ENCODE data around the gene ADORA2B.
"Not testable (repeated sequence)": the region's sequence is repeated elsewhere in the genome, so short reads cannot be mapped to it uniquely, and the experiment has no call there.

ADORA2B gene

DNA sequence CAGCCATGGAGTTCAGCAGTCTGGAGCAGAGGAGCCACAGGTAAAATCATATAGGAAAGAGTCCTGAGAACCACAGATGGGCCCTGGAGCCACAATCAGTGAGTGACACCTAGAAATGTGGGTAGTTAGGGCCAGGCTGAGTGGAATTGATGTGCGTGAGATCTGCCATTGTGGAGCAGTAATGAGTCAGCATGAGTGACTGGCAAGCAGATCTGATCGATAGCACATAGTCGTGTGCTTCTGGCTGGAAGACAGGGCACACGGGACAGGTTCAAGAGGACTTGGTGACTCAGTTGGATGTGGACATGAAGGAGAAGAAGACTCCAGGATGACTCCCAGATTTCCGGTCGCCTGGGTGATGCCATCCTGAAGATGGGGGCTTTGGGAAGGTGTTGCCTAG lies 12.3 kb downstream of the ADORA2B start:
- no peak for DNase-seq

DNA sequence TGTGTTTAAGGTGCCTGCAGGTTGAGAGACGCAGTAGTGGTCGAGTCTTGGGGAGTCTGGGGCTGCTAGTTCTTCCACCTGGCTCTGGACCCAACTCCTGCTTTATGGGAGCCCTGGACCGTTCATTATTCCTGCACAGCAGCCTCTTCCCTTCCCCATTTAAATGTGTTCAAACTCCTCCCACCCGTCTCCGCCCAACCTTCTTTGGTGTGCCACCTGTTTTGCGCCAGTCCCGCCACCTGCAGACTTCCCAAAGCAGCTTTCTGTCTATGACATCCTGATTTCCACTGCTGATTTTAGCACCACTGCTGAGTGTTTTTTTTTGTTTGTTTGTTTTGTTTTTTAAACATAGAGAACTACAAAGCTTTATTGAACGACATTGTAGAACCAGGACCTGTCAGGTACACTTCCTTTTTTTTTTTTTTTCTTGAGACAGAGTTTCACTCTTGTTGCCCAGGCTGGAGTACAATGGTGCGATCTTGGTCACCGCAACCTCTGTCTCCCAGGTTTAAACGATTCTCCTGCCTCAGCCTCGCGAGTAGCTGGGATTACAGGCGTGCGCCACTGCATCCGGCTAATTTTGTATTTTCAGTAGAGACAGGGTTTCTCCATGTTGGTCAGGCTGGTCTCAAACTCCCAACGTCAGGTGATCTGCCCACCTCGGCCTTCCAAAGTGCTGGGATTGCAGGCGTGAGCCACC lies 12.8 kb downstream of the ADORA2B start:
- no peak for DNase-seq

DNA sequence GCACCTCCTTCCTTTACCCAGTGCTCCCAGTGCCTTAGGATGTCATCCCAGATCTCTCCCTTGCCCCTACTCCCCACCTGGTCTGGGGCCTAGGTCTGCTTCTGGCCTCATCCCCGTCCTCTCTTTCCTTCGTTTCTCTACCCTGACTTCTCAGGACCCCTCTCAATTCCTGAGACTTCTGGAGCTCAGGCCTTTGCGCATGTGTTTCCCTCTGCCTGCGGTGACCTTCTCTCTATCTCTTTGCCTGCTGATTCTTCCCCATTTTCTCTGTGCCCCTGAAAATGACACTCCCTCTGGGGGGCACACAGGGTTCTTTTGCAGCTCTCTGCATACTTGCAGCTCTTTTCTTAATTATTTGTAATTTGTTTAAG lies 13.5 kb downstream of the ADORA2B start:
- no peak for DNase-seq

DNA sequence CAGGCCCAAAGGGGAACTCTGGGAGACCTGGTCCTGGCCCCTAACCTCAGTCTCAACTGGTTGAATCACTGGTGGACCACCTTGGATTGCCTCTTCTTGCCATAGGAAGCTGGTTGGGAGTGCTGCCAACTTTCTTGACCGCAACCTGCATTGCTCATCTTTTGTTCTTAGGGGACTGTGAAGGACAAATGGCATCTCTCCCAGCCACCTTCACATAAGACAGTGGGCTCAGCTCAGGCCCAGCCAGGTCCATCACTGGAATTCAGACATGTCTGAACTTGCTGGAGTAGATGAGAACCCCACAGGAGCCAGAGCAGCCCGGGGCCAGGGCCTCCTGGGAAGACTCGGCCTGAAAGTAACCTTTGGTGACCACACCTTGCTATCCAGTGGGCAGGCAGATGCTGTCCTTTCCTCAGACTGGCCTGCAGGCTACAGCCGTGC lies 18.8 kb downstream of the ADORA2B start:
- DNase-seq: no peak

DNA sequence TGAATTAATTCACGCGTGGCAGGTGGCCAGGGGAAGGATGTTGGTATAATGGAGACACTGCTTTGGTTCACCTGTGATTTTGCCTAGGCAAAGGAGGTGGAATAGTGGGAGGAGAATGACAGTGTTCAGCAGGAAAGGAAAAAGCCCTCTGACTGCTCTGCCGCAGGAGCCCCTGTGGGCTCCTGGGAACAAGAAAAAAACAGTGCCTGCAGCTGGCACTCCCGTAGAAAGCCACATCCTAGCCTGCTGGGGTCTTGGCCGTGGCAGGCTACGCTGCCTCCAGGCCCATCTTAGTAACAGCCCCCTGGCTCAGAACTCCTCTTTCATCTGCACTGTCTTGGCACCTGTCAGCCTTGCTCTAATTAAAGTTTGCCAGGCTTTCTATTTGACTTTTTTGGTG lies 20.6 kb downstream of the ADORA2B start:
- no peak for DNase-seq

DNA sequence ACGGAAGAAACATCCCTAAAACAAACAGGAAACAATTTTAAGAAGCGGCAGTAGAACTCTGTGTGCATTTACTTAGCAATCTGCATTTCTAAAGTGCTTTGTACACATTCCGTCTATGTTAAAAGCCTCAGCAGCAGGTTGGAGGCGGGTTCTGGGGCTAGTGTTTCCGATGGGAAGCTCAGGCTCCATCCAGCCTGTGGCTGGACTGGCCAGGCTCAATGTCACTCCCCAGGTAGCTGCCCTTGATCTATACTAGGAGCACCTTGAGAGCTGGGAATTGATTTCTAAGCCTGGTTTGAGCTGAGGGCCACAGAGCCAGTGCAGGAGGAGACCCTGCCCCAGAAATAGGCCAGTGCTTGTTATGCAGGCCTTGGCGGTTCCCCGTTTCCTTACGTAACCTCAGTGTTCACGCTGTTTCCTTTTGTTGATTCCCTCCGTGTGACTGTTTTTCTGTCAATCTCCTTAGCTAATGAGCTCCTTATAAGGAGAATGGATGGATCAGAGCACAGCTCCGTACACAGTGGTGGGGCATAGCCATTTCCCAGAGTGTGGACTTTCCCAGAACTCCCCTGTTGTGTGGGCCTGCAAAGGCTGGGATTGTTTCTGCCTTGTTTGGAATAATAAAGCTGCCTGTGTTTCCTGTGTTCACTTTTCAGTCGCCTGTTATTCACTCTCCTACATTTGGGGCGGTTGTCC lies 21.4 kb downstream of the ADORA2B start:
- no peak for DNase-seq

DNA sequence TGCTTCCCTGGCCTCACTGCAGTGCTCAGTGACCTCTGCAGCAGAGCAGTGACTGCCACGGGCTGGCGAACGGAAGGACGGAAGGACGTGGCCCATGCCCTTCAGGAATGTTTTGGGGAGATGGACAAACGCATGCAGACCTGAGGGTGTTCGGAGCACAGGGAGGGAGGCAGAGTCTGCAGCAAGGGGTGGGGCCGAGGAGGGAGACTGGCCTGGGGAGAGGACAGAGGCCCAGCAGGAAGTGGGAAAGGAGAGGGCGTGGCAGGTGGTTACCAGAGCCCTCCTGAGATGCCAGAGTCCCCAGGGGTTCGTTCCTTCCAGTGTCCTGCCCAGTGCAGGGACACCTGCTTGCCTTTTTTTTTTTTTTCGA lies 21.9 kb downstream of the ADORA2B start:
- DNase-seq: no peak

DNA sequence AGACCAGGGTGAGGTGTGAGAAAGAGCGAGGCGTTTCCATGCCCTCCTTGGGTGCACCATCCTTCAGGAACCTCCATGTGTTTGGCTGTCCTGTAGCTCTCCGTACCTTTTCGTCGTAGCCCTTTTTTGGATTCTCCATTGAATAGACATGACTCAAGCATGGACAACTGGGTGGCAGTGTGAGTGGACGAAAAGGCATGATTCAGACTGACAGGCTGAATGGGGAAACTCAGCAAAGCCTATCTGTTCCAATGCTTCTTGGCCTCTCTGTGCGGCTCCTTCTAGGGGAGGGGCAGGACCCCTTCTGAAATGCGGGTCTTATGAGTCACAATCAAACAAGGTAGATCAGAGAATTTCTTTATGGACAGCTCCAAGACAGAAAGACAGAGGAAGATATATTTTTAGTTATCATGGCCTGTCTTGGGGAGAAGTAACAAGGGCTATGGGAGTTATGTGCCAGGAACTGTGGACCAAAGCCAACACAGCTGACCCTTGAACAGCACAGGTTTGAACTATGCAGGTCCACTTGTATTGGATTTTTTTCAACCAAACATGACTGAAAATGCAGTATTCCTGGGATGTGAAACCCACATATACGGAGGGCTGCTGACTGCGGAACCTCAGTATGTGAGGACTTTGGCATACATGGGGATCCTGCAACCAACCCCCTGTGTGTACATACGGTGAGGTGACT lies 22.9 kb downstream of the ADORA2B start:
- no peak for DNase-seq

DNA sequence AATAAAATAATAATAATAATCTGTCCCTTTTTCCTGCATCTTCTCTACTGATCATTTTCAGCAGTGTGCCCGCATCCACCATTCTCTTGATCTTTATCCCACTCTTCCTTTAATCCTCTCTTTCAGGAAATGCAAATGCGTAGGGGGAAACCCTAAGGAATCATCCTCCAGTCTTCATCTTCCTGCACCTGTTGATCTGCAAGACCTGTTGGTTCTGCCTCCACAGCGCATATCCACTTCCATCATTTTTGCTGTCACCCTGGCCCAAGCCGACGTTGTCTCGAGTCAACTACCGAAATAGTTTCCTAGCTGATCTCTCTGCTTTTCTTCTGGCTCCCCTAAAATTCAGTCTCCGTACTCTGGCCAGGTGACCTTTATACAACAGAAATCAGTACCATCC lies 24.5 kb downstream of the ADORA2B start:
- DNase-seq: no peak

DNA sequence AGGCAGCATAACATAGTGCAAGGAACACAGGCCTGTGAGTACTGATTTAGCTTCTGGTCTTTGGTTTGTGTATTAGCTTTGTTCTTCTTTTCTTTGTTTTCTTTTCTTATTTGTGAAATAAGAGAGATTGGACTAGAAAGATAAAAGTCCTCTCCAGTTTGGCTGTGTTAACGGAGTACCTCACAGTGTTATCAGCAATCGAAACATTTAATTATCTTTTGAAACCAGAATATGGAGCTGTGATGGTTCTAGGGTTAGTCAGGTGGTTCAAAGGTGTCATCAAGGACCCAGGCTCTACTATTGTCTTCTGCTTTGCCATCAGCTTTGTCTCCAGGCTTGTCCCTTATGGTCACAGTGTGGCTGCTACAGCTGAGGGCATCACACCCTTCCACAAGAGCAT lies 25.6 kb downstream of the ADORA2B start:
- DNase-seq: no peak

DNA sequence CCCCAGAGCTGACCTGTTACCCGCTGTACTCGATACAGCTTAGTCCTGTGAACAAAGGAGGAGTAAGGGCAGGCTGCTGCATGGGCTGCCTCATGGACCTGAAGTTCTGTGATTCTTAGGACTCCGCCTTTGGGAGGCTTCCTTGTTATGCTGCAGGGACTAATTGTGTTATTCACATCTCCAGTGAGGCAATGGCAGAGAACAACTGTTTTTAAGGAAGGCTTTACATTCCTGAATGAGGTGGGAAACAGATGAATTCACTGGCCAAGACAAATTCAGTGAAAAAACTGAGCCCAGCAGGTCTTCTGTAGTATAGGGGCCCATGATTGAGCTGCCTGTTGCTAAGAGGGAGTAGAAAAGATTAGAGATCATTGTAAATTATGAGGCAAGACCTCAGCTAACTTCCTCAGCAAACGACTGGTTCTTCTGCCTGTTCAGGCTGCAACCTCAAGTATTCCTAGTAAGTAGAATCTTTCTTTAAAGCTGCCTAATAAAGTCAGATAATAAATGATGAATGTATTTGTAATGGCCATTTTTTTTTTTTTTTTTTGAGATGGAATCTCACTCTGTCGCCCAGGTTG lies 26.3 kb downstream of the ADORA2B start:
- DNase-seq: no peak

DNA sequence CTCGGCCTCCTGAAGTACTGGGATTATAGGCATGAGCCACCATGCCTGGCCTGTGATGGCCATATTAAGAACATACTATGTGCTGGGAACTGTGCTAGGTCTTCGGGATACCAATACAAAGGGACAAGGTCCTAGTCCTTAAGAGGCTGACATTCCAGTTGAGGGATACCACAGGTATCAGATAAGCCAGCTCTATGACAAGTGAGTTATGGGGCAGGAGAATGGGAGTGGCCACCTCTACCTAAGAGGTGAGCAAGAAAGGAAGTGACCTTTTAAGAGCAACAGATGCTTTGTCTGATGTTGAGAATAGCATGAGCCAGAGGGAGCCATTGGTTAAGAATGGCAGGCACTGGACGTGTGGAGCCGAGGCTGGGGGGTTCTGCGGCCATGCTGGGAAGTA lies 27.0 kb downstream of the ADORA2B start:
- DNase-seq: no peak

DNA sequence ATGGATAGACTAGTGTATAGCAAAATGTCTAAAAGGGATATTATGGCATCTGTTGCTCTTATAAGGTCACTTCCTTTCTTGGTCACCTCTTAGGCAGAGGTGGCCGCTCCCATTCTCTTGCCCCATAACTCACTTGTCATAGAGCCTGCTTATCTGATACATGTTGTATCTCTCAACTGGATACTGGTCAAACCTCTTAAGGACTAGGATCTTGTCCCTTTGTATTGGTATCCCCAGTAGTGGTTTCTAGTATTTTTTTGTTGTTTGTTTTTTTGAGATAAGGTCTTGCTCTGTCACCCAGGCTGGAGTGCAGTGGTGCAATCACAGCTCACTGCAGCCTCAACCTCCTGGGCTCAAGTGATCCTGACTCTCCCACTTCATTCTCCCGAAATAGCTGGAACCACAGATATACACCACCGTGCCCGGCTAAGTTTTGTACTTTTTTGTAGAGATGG lies 27.6 kb downstream of the ADORA2B start:
- DNase-seq: no peak

DNA sequence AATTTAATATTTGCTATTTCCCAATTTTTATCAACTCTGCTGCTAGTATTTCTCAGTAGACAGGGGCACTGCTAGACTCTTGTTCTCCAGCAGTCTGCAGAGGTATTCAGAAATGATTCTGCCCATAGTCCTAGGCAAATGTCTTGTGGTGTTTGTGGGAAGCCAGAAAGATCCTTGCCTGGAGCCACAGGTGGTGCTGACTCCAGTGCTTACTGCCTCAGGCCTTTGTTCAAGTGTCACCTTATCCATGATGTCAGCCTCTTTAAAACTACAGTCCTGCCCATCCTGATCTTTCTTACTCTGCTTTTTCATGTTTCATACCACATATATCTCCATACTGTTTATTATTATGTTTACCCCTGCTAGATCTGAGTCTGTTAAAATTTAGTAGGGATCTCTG lies 28.1 kb downstream of the ADORA2B start:
- no peak for DNase-seq

DNA sequence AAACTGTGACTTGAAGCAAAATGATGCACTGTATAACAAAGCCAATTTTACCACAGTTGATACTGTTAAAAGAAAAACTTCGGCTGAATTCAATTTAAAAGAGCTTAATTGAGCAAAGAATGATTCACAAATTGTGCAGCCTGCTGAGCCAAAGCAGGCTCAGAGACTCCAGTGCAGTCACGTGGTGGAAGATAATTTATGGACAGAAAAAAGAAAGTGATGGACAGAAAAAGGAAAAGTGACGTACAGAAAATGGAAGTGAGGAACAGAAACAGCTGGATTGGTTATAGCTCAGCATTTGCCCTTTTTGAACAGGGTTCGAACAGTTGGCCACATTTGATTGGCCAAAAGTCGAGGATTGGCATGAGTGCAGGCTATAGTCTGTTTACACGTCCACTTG lies 28.9 kb downstream of the ADORA2B start:
- DNase-seq: no peak

DNA sequence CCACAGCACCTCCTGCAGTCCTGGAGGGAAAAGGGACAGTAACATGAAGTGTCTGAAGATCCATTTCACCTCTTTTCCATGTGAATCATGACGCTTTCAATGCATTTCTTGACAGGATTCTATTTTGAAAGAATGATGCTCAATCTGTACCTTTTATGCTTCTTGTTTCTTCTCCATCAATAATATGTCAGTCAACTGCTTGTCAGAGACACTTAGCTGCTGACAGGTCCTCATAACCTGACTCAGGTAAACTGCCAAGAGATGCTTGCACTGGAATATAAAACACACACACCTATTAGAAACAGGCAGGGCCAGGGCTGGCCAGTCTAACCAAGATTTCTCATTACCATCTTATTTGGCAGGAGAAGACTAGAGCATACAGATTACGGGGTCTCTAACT lies 33.0 kb downstream of the ADORA2B start:
- no peak for DNase-seq

DNA sequence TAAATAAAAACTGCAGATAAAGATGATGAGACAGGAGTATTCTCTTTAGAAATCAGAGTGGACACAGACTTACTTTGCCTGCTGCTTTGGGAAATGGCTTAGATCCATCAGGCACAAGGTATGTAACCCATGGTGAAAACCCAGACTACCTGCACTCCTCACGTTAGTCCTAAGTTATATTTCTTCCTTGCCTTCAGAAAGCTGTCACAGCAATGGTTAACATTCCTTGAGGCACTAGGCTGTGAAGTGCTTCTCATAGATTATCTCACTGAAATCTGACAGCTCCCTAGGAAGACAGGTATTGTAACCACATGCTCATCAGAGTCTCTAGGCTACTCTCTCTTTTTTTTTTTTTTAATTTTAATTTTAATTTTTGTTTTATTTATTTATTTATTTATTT lies 33.7 kb downstream of the ADORA2B start:
- no peak for DNase-seq

DNA sequence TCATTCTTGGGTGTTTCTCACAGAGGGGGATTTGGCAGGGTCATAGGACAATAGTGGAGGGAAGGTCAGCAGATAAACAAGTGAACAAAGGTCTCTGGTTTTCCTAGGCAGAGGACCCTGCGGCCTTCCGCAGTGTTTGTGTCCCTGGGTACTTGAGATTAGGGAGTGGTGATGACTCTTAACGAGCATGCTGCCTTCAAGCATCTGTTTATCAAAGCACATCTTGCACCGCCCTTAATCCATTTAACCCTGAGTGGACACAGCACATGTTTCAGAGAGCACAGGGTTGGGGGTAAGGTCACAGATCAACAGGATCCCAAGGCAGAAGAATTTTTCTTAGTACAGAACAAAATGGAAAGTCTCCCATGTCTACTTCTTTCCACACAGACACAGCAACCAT lies 34.1 kb downstream of the ADORA2B start:
- not testable (repeated sequence) for DNase-seq

DNA sequence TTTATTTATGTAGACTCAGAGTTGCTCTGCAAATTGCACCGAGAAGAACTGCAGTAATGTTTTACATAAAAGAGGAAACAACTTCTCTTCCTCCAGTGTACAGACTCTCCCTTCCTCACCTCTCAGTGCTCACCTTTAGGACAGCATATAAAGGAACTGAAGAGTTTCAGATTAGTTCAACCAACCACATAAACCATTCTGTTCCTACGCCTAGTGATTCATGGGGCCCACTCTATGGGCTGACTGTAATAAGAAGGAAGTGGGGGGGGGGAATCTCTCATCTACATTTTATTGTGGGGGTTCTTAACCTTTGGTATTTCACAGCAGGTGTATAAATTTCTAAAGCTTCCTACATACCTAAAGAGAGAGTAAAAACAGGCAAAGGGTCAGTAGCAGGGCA lies 36.3 kb downstream of the ADORA2B start:
- DNase-seq: no peak

DNA sequence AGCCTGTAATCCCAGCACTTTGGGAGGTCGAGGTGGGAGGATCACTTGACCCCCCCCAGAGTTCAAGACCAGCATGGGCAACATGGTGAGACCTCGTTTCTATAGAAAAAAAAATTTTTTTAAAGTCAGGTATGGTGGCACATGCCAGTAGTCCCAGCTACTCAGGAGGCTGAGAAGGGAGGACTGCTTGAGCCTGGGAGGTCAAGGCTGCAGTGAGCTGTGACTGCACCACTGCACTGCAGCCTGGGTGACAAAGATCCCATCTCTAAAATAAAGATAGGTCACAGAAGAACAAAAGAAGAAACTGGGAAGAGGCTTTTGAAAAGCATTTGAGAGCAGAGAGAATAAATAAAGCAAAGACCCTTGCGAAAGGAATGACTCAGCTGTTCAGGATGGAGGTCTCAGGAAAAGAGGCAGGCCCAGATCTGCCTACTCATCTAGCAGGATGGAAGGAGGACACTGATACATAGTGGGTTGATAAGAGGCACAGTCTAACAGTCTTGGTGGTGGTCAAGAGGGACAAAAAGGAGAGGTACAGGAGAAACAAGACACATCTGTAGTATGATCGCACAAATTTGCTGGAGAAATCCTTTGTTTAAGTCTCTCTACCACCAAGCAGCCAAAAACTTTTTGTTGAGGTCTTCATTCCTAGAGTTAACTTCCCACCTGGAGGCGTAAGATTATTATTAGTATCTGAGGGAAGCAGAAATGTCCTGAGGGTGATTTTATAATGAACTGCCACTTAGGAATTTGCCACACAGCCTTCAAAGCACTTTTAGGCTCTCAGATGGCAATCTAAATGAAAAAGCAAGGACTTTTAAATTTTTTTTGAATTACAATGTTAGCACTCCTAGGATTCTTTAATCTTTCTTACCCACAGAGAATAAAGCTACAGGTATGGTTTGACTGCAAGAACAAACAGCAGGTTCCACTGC lies 37.0 kb downstream of the ADORA2B start:
- no peak for DNase-seq

DNA sequence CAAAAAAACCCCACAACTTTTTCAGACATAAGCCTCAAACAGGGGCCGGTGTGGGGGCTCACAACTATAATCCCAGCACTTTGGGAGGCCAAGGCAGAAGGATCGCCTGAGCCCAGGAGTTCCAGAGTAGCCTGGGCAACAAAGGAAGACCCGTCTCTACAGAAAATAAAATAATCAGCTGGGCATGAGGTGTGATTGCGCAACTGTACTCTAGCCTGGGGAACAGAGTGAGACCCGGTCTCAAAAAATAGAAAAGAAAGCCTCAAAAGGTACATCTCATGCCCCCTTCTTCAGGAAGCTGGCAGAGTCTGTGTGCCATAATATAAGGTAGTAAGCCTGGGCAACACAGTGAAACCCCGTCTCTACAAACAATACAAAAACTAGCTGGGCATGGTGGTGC lies 51.4 kb downstream of the ADORA2B start:
- DNase-seq: no peak

DNA sequence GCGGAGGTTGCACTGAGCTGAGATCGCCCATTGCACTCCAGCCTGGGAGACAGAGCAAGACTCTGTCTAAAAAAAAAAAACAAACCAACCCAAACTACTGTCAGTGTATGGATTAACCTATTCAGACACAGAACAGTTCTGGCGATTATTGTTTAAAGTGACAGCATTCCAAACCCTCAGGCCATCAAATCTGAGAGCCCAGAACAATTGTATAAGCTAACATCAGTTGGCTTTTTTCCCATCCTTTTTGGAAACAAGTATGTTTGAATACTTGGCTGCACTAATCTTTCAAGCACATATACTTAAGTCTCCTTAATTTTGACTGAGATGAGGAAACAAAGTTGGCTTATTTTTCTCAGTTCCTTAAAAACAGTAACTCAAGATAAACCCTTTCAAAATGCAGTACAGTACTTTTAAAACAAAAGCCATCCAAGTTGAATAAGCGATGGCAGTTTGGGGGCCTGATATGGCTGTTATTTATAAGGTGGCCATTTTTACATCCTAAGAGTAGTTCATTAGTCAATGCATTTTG lies 53.2 kb downstream of the ADORA2B start:
- DNase-seq: no peak
